Loucy (cell line): ENCODE measurements around the gene CALHM2.

Experiments
- EZH2phosphoT487 ChIP-seq: fragments of 200-600 bp; IDR thresholded peaks from 2 replicates; pipeline ENCODE4 v1.6.1; 2018; ENCODE audit warnings: antibody characterized with exemption, mild to moderate bottlenecking, moderate library complexity, borderline replicate concordance
- TF ChIP-seq, protein P1 (sequence below): fragments of 200-600 bp; sonication (generic); conservative IDR thresholded peaks from 2 replicates; pipeline ENCODE4 v1.5.1; 2014; ENCODE audit warnings: mild to moderate bottlenecking, antibody characterized with exemption, low read length

DNA sequence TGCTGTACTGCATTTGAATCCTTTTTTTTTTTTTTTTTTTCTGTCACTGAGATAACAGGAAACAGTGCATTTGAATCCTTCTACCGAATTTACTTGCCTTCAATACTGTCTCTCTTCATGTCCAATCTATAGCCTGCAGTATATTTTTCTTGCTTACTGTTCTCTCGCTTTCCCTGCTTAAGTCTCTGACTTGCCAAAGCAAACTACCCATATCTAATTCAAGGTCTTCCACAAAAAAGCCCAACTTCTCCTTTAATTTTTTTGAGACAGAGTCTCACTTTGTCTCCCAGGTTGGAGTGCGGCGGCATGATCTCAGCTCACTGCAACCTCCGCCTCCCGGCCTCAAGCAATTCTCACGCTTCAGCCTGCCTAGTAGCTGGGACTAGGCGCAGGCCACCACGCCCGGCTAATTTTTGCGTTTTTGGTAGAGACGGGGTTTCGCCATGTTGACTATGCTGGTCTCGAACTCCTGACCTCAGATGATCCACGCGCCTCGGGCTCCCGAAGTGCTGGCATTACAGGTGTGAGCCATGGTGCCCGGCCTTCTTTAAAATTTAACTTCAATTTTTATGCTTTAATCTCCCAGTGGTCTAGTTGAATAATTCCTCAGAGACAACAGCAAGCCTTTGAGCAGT is 54.9 kb downstream of the CALHM2 start:
- TF ChIP-seq, protein P1, sequence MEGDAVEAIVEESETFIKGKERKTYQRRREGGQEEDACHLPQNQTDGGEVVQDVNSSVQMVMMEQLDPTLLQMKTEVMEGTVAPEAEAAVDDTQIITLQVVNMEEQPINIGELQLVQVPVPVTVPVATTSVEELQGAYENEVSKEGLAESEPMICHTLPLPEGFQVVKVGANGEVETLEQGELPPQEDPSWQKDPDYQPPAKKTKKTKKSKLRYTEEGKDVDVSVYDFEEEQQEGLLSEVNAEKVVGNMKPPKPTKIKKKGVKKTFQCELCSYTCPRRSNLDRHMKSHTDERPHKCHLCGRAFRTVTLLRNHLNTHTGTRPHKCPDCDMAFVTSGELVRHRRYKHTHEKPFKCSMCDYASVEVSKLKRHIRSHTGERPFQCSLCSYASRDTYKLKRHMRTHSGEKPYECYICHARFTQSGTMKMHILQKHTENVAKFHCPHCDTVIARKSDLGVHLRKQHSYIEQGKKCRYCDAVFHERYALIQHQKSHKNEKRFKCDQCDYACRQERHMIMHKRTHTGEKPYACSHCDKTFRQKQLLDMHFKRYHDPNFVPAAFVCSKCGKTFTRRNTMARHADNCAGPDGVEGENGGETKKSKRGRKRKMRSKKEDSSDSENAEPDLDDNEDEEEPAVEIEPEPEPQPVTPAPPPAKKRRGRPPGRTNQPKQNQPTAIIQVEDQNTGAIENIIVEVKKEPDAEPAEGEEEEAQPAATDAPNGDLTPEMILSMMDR = no peak
- no peak for TF ChIP-seq EZH2phosphoT487
